Cardiac muscle cell (in vitro differentiated cells and primary cell): ENCODE results near the gene DTD1. TPM values are rescaled to one million over a fixed set of nuclear protein-coding genes. Genes with fewer than 3 reads are reported as not detected.

ENCODE experiments used
- DNase-seq, 2 donors: peaks; one replicate each; pipeline versions ENCODE4 v3.0.0 to v3.0.0-alpha.2; 2010 to 2017; ENCODE audit warnings: low read depth in 1 of 2, low spot score in 1 of 2
- H3K27ac ChIP-seq: fragments of 200-600 bp; sonication (generic); 2 replicates; pipeline ENCODE4 v1.5.1; 2016
- H3K27me3 ChIP-seq: fragments of 200-600 bp; sonication (generic); 2 replicates; pipeline ENCODE4 v1.6.0; 2016; ENCODE audit warnings: control low read depth
- H3K36me3 ChIP-seq: fragments of 200-600 bp; sonication (generic); 2 replicates; pipeline ENCODE4 v1.5.1; 2016; ENCODE audit warnings: control low read depth
- H3K4me1 ChIP-seq: fragments of 200-600 bp; sonication (generic); 2 replicates; pipeline ENCODE4 v1.8.1; 2017; ENCODE audit warnings: low read depth, mild to moderate bottlenecking, mixed run types
- H3K4me3 ChIP-seq: fragments of 200-600 bp; sonication (generic); 2 replicates; pipeline ENCODE4 v1.5.1; 2016; ENCODE audit warnings: mild to moderate bottlenecking
- H3K9me3 ChIP-seq: fragments of 200-600 bp; sonication (generic); 2 replicates; pipeline ENCODE4 v1.5.1; 2017; ENCODE audit warnings: low read depth, mild to moderate bottlenecking, control low read depth
- CTCF ChIP-seq: IDR thresholded peaks from 2 replicates; pipeline ENCODE4 v1.5.1; 2012; ENCODE audit warnings: low read depth, mild to moderate bottlenecking, low read length
- polyA plus RNA-seq: library from polyadenylated mRNA; unstranded; fragments of >200 nt; fragmentation: Nextera tagmentation; extraction: Ambion mirVana; gene quantifications from 2 replicates; pipeline ENCODE4 v1.2.1, GENCODE V29; 2016
- total RNA-seq: library from RNA; depleted of rRNA; stranded (reverse); fragments of >200 nt; gene quantifications from 2 replicates; pipeline ENCODE4 v1.2.3, GENCODE V29; 2016

The DTD1 gene
- total and polyA plus RNA-seq, 2 experiments from 2014 or later: 62.8 to 71.6 TPM

GRCh38 chr20:18705490-18705889 is 117.6 kb downstream of the DTD1 start:
- Histone ChIP-seq H3K36me3 (no peaks in the 10 kb centered on the region), H3K27ac (no peak overlapping the region), H3K9me3 (no peaks in the 10 kb centered on the region), H3K4me1 (no peaks in the 10 kb centered on the region), H3K27me3 (no peaks in the 10 kb centered on the region), H3K4me3 (no peak overlapping the region)
- peak in 1 of 2 donors; percentile 56 for DNase-seq
- no peak for TF ChIP-seq CTCF

GRCh38 chr20:18705910-18706309 is 118.1 kb downstream of the DTD1 start:
- Histone ChIP-seq H3K27me3 (no peaks in the 10 kb centered on the region), H3K36me3 (no peaks in the 10 kb centered on the region), H3K27ac (no peak overlapping the region), H3K4me1 (no peaks in the 10 kb centered on the region), H3K4me3 (no peak overlapping the region), H3K9me3 (no peaks in the 10 kb centered on the region)
- TF ChIP-seq CTCF: no peak
- DNase-seq: peak in 1 of 2 donors; percentile 8

- Histone ChIP-seq H3K4me3 (no peak overlapping the region), H3K27ac (no peak overlapping the region)
Observed at GRCh38 chr20:18712131-18712530, 124.3 kb downstream of the DTD1 start.

GRCh38 chr20:18712882-18713281 is 125.0 kb downstream of the DTD1 start:
- Histone ChIP-seq H3K9me3 (no peaks in the 10 kb centered on the region), H3K27ac (no peak overlapping the region), H3K4me1 (no peaks in the 10 kb centered on the region), H3K4me3 (no peak overlapping the region), H3K36me3 (no peaks in the 10 kb centered on the region), H3K27me3 (no peaks in the 10 kb centered on the region)
- no peak for TF ChIP-seq CTCF
- no peak for DNase-seq

More at GRCh38 chr20:18712131-18712530, 124.3 kb downstream of the DTD1 start:
- no peak for TF ChIP-seq CTCF
- no peaks in the 10 kb centered on the region for H3K27me3 ChIP-seq
- H3K9me3 ChIP-seq: no peaks in the 10 kb centered on the region
- no peaks in the 10 kb centered on the region for H3K4me1 ChIP-seq
- no peak for DNase-seq
- no peaks in the 10 kb centered on the region for H3K36me3 ChIP-seq

- DNase-seq: no peak
- H3K9me3 ChIP-seq: no peaks in the 10 kb centered on the region
- H3K4me3 ChIP-seq: no peak overlapping the region
- TF ChIP-seq CTCF: no peak
- no peak overlapping the region for H3K27ac ChIP-seq
- no peaks in the 10 kb centered on the region for H3K4me1 ChIP-seq
- H3K27me3 ChIP-seq: no peaks in the 10 kb centered on the region
- no peaks in the 10 kb centered on the region for H3K36me3 ChIP-seq
Observed at GRCh38 chr20:18715564-18715963, 127.7 kb downstream of the DTD1 start.

- H3K4me1 ChIP-seq: no peaks in the 10 kb centered on the region
- TF ChIP-seq CTCF: no peak
- H3K4me3 ChIP-seq: no peak overlapping the region
- H3K27ac ChIP-seq: no peak overlapping the region
- no peak for DNase-seq
- H3K27me3 ChIP-seq: no peaks in the 10 kb centered on the region
- H3K36me3 ChIP-seq: no peaks in the 10 kb centered on the region
- no peaks in the 10 kb centered on the region for H3K9me3 ChIP-seq
Observed at GRCh38 chr20:18717062-18717461, 129.2 kb downstream of the DTD1 start.
